ENCODE data around the gene TAF15. TPM values are rescaled to one million over a fixed set of nuclear protein-coding genes. Genes with fewer than 3 reads are reported as not detected.

The TAF15 gene
- total and polyA plus RNA-seq, 8 donors: 140 to 277 (median 248) TPM

DNA sequence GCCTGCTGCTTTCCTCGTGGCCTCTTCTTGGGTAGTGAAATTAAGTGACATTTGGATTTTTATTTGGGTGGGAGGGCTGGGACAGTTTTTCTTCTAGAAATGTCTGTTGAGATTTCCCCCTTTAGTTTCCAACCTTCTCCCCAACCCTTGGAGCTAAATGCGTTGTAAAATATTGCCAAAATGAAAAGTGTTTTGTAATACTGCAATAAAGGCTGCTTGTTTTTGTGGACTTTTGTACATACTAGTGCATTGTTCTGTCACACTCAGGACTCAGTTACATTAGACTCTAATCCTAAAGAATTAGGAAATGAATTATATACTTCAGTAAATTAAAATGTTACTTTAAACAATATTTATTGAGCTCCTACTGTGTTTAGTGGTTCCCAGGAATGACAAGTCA, 37.7 kb downstream of the TAF15 start:
- H3K4me3 ChIP-seq: no peak overlapping the region
- DNase-seq: no peak
- H3K36me3 ChIP-seq: peaks cover 0 to 89% of the 10 kb centered on the region in 2 donors
- intact Hi-C loops (cut with DNase I): no loop called here
- TF ChIP-seq, protein P1, sequence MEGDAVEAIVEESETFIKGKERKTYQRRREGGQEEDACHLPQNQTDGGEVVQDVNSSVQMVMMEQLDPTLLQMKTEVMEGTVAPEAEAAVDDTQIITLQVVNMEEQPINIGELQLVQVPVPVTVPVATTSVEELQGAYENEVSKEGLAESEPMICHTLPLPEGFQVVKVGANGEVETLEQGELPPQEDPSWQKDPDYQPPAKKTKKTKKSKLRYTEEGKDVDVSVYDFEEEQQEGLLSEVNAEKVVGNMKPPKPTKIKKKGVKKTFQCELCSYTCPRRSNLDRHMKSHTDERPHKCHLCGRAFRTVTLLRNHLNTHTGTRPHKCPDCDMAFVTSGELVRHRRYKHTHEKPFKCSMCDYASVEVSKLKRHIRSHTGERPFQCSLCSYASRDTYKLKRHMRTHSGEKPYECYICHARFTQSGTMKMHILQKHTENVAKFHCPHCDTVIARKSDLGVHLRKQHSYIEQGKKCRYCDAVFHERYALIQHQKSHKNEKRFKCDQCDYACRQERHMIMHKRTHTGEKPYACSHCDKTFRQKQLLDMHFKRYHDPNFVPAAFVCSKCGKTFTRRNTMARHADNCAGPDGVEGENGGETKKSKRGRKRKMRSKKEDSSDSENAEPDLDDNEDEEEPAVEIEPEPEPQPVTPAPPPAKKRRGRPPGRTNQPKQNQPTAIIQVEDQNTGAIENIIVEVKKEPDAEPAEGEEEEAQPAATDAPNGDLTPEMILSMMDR (IDR thresholded peaks at IDR 0.05): no peak
- H3K4me1 ChIP-seq: no peaks in the 10 kb centered on the region
- no peak for ATAC-seq
- no peaks in the 10 kb centered on the region for H3K27me3 ChIP-seq
- no peak overlapping the region for H3K27ac ChIP-seq
- H3K9me3 ChIP-seq: no peaks in the 10 kb centered on the region

- Histone ChIP-seq H3K4me1 (no peaks in the 10 kb centered on the region), H3K27me3 (no peaks in the 10 kb centered on the region), H3K9me3 (no peaks in the 10 kb centered on the region), H3K4me3 (no peak overlapping the region), H3K27ac (no peak overlapping the region), H3K36me3 (peaks cover 0 to 85% of the 10 kb centered on the region in 2 donors)
- TF ChIP-seq, protein P1 (IDR thresholded peaks at IDR 0.05): no peak
- ATAC-seq (peak; percentile 72), DNase-seq (no peak)
- intact Hi-C loops (cut with DNase I): no loop called here
Measured at GRCh38 chr17:35847633-35848373, 38.5 kb downstream of the TAF15 start.

DNA sequence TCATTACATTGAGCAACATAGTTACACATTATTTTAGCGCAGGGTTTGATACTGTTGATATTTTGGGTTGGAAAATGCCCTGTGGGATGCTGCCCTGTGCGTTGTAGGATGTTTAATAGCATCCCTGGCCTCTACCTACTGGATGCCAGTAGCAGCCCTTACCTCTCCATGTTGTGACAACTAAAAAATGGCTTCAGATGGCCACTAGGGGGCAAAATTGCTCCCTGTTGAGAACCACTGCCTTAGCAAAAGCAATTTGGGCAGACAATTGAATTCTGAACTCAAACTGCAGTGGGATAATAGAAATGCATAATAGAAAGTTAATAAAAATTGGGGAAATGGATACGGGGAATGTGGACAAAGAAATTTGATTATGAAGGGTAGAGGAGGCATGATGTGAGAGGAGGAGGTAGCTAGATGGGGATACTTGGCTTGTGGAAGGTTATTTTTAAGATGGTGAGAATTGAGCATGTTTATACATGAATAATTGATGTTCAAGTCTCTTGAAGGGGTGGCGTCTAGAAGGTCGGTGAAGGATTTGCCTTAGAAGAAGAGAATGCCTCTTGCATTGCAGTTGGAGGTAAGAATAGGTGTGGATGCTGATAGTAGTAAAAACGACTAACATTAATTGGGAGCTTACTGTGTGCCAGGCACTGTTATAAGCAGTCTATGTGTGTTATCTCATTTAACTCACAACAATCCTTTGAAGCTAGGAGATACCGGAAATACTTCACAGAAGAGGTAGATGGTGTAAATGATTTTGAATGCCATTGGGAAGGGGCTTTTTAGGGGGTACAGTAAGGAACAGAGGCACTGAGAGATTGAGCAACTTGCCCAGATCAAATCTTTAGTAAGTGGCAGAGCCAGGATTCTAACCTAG, 40.4 kb downstream of the TAF15 start:
- ATAC-seq: peak; percentile 58
- intact Hi-C loops (cut with DNase I): no loop called here
- Histone ChIP-seq H3K27ac (no peak overlapping the region), H3K27me3 (no peaks in the 10 kb centered on the region), H3K4me1 (no peaks in the 10 kb centered on the region), H3K4me3 (no peak overlapping the region), H3K9me3 (no peaks in the 10 kb centered on the region), H3K36me3 (peaks cover 0 to 66% of the 10 kb centered on the region in 2 donors)
- peak in 2 of 4 donors; percentile 33 to 49 for DNase-seq
- TF ChIP-seq, protein P1 (IDR thresholded peaks at IDR 0.05): peak; percentile 67 to 70

- Histone ChIP-seq H3K27me3 (no peaks in the 10 kb centered on the region), H3K27ac (no peak overlapping the region), H3K4me3 (no peak overlapping the region), H3K36me3 (peaks cover 0 to 15% of the 10 kb centered on the region in 2 donors), H3K9me3 (no peaks in the 10 kb centered on the region), H3K4me1 (no peaks in the 10 kb centered on the region)
- DNase-seq: no peak
- ATAC-seq: no peak
- intact Hi-C loops (cut with DNase I): no loop called here
- TF ChIP-seq, protein P1 (IDR thresholded peaks at IDR 0.05): no peak
Measured at GRCh38 chr17:35855965-35856364, 46.7 kb downstream of the TAF15 start.

DNA sequence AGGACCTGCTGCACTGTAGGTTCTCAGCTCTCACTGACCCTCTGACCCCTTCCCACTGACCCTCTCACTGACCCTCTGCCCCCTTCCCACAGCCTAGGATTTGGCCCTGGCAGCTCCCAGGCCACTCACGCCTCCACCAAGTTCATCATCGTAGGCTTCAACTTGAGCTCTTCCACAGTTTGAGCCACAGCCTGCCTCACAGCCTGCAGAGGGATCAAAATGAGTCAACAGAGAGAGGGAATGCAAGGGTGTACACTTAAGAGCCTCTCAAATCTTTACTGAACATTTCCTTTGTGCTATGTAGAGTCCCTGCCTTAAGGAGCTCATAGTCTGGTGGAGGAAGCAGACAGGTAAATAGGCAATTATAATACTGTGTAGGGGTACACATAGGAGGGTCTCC, 47.3 kb downstream of the TAF15 start:
- Histone ChIP-seq H3K27ac (no peak overlapping the region), H3K4me3 (no peak overlapping the region), H3K9me3 (no peaks in the 10 kb centered on the region), H3K4me1 (no peaks in the 10 kb centered on the region), H3K36me3 (peaks cover 0 to 14% of the 10 kb centered on the region in 2 donors), H3K27me3 (no peaks in the 10 kb centered on the region)
- intact Hi-C loops (cut with DNase I): no loop called here
- TF ChIP-seq, protein P1 (IDR thresholded peaks at IDR 0.05): no peak
- no peak for DNase-seq
- peak; percentile 97 for ATAC-seq

Measured in left lung (tissue), 10 donors.